HG03039 (cell line): Measurements from ENCODE around the gene KNDC1.
"Not testable (repeated sequence)": the region's sequence is repeated elsewhere in the genome, so short reads cannot be mapped to it uniquely, and the experiment has no call there.

ENCODE experiments used
- ATAC-seq: cut with Tn5 transposase; IDR thresholded peaks from one replicate; pipeline ENCODE4 v1.9.1; 2021; ENCODE audit warnings: mild to moderate bottlenecking, moderate library complexity; ENCODE audit not compliant: unreplicated experiment

KNDC1 gene

DNA sequence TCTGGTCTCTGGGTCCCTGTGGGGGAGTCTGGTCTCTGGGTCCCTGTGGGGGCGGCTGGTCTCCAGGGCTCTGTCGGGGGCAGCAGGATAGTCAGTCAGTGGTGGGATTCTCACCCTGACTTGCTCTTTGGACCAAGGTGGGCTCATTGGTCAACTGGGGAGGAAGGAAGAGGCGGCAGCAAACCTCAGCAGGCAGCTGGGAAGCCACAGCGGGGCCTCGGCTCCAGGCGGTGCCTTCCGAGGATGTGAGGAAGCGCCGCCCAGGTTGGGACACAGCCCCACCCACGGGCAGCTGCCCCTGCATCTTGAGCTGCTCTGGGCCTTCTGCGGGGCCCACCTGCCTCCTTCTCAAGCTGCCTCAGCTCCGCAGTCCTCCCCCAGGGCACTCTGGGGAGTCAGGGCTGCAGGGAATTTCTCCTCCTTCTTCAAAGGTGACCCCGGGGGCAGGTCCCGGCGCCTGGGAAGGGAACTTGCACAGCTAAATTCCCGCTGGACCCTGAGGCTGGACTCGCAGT is 20.4 kb upstream of the KNDC1 start:
- ATAC-seq, result no peak

DNA sequence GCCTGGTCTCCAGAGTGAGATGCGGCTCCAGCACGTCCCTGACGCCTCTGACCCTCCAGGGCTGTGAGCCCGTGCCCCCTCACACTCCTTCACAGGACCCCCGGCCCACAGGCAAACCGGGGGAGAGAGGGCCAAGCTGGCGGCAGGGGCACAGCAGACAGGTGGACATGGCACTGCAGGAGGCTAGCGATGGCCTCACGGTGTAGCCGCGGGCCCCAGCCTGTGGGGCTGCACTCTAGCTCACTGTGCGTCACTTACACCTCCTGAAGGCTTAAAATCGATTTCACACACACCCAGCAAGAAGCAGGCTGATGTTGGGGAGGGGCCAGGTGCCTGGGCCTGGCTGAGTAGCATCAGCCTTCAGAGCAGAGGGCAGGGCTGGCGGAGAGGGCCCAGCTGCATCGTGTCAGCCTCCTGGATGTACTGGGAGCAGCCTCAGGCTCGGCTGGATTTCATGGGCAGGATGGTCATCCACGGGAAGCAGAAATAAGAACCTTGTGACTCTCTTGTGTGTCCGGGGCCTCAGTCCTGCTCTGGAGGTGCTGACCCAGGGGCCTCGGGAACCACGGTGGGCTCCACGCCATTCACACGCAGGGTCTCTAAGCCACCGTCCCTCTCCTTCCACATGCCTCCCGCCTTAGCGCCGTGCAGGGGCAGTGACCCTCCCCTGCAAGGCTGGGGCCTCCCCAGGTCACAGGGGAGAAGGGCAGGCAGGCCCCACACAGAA is 19.4 kb upstream of the KNDC1 start:
- ATAC-seq, result no peak

DNA sequence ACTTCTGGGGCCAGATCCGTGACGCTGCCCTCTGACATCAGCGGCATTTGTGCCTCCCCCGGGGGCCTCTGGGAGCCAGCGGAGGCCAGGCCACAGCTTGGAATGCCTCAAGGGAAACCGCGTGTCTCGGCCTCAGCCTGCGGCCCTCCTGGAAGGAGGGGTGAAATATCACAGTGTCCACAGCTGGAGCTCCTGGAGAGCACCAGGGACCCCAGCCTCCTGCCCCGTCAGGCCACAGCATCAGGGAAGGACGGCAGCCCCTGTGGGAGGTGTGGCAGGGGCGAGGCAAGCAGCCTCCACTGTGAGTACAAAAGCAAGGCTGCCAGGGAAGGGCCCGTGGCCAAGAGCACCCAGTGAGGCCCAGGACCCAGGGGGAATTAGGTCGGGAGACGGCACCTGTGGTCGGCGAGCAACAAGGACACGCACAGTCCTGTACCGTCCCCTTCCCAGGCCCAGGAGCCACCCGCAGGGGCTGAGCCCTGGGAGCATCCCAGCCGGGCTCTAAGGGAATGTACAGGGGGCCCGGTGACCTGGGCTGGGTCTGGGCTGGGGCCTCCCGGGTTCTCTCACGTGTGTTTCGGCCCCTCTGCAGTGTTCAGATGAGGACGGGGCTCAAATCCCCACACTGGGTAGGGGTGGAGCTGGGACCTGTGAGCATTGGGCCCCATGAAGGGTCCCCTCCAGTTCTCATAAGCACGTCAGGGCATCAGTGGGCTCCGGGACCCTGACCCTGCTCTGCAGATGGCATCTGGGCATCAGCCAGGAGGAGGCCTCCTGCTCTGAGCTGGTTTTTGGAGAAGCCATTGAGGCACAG is 18.7 kb upstream of the KNDC1 start:
- no peak for ATAC-seq

DNA sequence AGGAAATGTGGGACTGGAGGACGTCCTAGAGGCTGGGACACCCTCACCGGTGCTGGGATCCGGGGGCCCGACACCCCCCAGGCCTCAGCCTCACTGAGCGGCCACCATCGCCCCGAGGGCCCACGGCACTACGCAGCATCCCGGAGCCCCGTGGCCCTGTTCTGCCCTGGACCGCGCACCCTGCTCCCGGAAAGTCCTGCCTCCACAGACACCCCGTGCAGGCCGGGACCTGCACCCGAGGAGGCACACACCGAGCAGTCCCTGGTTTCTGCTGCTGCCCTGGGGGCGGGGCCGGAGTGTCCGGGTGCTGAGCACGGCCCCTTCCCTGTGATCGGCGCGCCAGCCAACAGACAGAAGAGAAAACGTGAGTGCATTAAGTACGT is 18.1 kb upstream of the KNDC1 start:
- ATAC-seq, result no peak

DNA sequence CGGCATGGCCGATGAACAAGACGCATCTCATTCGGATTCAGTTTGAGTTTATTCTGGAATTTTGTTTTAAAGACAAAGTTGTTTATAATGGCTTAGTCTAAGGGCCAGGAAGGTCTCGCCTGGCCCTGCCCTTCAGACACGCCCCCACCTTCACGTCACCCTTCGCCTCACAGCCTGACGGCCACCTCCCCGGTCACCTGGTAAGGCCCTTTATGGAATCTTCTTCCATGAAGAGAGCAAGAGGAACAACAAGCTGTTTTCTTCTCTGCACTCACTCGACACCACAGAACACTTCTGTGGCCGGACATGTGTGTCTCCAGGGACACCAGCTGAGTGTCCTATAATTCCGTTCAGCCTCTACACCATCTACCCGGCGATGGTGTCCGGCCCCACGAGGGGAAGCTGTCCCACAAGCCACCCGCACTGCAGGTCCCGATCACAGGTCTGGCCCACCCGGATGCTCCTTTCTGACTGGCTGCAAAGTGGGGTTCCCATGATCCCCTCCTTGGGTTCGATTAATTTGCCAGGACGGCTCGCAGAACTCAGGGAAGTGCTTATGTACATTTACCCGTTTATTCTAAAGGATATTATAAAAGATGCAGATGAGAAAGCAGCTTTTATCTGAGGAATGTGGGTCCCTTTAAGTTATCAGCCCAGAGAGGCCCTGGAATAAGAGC is 17.4 kb upstream of the KNDC1 start:
- no peak for ATAC-seq

DNA sequence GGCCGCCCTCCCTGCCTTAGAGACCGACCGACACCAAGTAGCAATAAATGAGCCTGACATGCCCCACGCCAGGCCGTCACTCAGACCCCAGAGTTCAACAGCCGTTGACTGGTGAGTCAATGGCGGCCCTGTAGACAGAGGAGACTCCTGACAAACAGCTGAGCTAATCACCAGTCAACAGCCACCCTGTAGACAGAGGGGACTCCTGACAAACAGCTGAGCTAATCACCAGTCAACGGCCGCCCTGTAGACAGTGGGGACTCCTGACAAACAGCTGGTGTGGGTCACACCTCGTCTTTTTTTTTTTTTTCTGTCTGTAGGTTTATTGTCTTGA is 16.9 kb upstream of the KNDC1 start:
- no peak for ATAC-seq

DNA sequence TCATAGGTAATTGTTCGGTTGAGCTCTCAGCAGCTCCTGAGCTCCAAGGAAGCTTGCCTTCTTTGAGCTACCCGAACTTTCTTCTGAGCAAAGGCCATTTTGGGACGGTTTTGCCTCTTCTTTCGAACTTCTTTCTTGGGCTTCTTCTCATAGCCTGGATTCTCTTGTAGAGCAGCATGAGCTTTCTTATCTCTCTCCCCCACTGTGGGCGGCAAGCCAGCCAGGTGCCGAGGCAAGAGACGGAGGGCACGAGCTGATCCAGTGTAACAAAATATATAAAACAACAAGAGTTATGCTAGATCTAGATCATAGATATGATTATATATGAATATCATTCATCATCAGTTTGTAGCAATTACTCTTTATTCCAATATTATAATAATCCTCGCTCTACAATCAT is 16.5 kb upstream of the KNDC1 start:
- no peak for ATAC-seq

DNA sequence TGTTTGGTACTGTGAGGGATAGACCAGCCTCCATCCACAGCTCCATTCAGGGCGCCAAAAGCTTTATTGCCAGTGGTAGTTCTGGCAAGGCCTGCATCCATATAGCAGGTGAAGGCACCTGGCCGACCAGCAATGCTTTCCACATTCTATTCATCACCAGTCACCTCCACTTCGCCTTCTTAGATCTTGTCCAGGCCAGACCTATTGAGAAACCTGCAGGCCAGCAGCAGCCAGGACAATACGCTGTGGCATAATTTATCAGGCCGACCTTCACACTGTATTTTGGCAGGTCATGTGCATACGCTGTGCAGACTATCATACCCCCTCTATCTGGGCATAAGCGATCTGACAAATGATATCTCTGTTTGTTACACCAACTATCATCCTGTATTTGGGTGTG is 15.2 kb upstream of the KNDC1 start:
- no peak for ATAC-seq

DNA sequence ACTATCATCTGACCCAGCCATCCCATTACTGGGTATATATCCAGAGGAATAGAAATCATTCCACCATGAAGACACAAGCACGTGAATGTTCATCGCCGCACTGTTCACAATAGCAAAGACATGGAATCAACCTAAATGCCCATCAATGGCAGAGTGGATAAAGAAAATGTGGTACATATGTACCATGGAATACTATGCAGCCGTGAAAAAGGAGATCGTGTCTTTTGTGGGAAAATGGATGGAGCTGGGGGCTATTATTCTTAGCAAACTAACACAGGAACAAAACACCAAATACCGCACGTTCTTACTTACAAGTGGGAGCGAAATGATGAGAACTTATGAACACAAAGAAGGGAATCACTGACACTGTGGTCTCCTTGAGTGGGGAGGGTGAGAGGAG is 9.8 kb upstream of the KNDC1 start:
- no peak for ATAC-seq

DNA sequence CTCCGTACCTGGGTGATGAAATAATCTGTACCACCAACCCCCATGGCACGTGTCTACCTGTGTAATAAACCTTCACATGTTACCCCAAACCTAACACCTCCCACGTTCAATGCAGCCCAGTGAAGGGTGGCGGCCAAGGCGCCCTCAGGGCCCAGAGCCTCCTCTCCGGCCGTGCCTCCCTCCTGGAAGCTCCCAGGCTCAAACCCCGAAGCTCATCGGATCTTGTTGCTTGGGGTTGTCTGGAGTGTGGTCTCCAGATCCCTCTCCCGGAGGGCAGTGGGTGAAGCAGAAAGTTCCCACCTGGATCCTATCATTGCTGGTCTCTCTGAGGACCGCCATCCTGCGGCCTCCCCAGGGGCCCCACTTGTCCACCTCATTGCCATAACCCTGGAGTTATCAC is 9.4 kb upstream of the KNDC1 start:
- no peak for ATAC-seq

DNA sequence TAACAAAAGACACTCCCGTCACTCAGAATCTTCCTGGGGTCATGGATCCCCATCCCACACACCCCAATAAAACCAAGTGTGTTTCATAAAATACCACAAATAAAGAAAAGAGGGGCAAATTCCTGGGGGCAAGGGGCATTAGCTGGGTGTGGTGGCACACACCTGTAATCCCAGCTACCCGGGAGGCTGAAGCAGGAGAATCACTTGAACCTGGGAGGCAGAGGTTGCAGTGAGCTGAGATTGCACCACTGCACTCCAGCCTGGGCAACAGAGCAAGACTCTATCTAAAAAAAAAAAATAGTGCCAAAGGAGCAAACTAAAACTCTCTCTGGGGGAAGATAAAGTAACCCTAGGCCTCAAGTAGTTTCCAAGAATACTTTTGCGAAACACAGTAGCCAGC is 8.9 kb upstream of the KNDC1 start:
- ATAC-seq, result not testable (repeated sequence)

DNA sequence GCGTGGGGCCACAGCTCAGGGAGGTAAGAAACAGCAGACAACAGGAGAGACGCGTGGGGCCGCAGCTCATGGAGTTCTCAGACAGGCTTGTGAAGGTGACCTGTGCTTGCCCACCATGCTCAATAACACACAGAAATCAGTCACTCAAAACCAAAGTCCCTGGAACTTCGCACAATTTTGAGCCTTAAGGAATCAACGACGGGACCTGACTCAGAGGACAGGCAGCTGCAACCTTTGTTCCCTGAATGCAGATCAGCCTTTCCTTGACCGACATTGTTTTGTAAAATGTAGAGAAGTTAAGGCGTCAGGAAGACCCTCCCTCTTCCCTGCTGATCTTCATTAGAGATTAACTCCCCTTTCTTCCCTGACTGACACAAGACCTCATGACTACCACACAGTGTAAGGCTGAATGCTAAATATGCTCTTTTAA is 8.5 kb upstream of the KNDC1 start:
- no peak for ATAC-seq

DNA sequence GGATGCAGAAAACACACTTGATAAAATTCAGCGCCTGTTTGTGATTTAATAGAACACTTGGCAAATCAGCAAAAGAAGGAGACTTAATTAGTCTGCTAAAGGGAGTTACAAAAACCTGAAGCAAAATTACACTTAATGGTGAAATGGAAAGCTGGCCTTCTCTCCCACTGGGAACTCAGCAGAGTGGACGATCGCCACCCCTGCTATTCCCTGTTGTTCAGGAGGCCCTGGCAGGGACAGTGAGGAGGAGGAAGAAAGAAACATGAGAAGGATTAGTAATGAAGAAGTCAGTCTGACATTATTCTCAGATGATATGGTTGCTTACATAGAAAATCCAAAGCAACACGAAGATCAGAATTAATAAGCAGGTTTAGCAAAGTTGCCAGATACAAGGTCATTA is 5.6 kb upstream of the KNDC1 start:
- ATAC-seq, result no peak

DNA sequence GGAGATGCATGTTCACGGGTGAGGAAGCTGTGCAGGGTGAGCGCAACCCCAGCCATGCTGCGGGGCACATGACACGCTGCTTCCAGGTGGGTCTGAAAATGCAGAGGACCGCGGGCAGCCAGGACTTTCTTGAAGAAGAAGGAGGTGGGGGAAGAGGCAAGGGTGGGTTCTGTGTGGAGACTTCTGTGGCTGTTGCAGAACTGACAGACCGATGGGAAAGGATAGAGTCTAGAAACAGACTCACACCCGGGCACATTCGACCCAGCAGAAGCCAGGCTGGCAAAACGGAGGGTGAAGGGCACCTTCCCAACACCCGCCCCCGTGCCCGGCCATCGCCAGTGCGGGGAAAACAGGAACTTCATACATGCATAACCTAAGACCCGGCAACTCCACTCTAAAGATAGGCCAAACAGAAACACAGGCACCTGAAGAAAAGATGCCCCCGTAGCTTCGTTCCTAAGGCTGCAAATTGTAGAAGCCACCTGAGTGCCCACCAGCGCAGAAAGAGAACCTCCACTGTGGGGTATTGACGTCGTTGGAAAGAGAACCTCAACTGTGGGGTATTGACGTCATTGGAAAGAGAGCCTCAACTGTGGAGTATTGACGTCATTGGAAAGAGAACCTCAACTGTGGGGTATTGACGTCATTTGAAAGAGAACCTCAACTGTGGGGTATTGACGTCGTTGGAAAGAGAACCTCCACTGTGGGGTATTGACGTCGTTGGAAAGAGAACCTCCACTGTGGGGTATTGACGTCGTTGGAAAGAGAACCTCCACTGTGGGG is 4.8 kb upstream of the KNDC1 start:
- no peak for ATAC-seq

DNA sequence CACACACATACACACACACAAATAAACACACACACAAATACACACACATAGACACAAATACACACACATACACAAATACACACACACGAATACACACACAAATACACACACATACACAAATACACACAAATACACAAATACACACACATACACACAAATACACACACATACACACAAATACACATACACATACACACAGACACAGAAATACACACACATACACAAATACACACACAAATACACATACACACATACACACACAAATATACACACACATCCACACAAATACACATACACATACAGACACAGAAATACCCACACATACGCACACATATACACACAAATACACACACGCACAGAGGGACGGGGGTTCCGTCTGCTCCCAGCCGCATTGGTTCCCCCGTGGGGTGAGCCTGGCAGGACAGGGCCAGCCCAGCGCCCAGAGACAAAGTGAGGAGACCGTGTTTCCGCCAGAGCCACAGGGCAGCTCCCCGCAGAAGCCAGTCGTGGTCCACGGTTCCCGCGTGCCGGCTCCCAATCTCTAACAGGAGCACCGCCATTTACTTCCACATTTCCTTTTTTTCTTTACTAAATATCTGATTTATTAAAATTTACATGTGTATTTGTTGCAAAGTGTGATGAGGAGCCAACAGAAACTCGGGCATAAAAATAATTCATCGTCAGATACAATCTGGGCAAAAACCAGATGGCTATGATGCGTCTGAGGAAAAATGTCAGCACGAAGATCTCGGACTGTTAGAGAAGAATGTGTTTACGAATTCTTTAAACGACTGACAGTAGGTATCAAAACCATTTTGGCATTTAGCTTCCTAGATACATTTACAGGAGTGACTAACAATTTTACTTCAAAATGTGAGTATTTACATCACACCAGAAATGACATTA is 3.1 kb upstream of the KNDC1 start:
- no peak for ATAC-seq

DNA sequence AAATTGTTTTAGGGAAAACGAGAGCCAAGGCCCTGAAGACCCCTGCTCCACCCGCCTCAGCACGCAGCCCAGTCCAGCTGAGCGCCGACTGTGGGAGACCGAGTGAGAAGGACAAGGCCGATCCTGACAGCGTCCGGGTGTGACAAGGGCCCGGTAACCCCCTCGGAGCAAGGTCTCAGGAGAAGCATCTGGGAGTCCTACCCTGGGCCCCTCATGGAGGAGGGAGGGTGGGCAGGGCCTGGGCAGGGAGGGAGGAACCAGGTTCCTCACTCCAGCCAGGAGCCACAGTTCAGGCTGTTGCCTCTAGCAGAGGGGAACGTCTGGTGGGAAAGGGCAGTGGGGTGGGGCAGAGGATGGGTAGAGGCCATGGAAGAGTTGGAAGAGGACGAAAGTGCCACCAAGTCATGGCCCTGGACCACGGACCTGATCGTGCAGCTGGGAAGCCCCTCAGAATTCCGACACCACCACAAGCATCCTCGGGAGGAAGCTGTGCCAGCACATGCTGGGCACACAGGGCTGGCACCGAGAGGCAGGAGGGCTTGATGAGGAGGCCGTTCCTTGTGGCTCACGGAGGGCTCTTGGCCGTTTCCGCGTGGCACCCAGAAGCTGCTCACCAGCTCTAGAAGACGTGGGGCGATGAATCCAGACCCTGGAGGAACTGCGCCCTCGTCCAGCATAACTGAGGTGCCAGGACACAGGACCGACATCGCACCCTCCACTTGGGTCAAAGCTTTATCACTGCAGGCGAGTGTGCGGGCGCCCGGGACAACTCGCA is 2.2 kb upstream of the KNDC1 start:
- no peak for ATAC-seq

DNA sequence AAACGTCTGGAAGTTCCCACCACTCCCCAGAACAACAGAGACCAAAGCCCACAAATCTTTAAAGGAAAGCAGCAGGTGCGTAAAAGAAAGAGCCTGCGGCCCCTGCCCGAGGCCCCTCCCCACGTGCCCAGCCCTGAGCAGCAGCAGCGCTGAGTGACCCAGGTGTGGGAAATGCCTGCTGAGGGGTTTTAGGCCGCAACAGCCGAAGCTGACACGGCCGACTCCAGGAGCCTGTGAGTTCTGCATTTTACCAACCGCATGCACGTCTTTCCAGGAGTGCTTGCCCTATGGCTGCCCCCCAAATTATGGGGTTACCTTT is 1.6 kb upstream of the KNDC1 start:
- ATAC-seq, result no peak

DNA sequence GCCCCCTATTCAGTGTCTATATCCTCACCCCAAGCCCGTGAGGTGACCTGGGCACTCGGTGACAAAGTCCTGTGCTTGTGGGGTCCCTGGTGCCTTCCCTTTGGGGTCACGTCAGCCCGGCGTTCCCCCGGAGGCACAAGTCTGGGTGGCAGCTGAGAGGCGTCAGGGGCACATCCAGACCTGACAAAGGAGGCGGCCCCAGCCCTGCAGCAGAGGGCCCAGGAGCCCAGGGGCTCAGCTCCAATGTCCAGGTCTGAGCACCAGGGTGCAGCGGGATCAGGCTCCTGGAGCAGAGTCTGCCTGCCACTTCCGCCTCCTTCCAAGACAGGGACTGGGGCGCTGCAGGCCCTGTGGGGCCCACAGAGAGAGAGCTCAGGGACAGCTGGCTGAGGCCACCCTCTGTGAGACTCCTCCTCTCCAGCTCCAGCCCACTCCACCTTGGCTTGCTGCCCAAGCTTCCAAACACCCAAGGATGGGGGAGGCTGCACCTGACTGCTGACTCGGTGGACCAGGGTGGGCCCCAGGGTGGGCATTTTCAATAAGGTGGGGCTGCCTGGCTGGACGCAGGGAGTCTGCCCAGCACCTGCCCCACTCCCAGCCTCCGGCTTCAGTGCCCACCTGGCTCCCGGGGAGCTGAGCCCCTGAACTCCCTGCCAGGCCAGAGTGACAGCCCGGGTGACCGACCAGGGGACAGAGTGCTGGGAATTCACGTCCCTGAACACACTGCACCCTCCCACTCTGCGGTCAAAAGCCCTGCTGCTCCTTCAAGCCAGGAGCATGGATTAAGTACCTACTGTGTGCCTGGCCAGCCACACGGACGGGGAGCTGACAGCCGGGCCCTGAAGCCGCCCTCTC is 1.0 kb upstream of the KNDC1 start:
- no peak for ATAC-seq

DNA sequence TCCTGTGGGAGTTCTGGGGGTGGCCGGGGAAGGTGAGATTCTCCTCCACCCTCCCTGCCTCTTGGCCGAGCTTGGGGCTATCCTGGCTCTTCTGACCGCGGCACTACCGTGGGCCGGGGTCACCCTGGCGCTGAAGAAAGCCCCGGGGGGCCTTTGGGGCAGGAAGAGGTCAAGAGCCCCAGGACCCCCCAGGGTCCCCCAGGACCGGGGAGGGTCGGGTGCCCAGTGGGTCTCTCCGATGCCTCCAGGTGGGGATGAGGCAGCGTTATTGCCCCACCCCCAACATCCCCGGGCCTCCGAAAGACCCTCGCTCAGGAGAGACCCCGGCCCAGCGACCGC is 439 bp upstream of the KNDC1 start:
- no peak for ATAC-seq
